ENCODE results near the gene ADPRHL1. TPM values are rescaled to one million over a fixed set of nuclear protein-coding genes. Genes with fewer than 3 reads are reported as not detected.

ADPRHL1 gene
- total RNA-seq, 1 experiment from 2014 or later: 11.5 TPM

GRCh38 chr13:113428469-113428865, 24.8 kb downstream of the ADPRHL1 start:
- Histone ChIP-seq H3K4me3 (no peak overlapping the region), H3K27ac (peak overlapping the region; percentile 55; the same call in 1 of the 2 replicates), H3K9me2 (ENCODE audit: insufficient read depth) (no peaks in the 10 kb centered on the region), H4K20me1 (ENCODE audit: insufficient read depth) (no peaks in the 10 kb centered on the region), H3K4me1 (replicated peaks; ENCODE audit: insufficient read depth) (peaks cover 22% of the 10 kb centered on the region), H2AFZ (no peak overlapping the region), H3F3A (ENCODE audit: insufficient read depth, low read depth) (peaks cover 7% of the 10 kb centered on the region; the same call in 1 of the 2 replicates), H3K27me3 (ENCODE audit: insufficient read depth, low read depth) (no peaks in the 10 kb centered on the region), H3K9me3 (ENCODE audit: insufficient read depth, low read depth) (no peaks in the 10 kb centered on the region), H3K36me3 (ENCODE audit: low read depth) (no peaks in the 10 kb centered on the region), H3K4me2 (peak overlapping the region; percentile 65), H3K79me2 (ENCODE audit: low read depth) (no peaks in the 10 kb centered on the region)
- ChIA-PET POLR2A (ENCODE audit: unreplicated experiment) (no interaction called here), CTCF (interaction anchor here (0.6 kb wide), 1 partner anchor 134 kb away, joined by 3 read pairs; no protein-coding TSS in a partner anchor)
- intact Hi-C loops (cut with micrococcal nuclease; ENCODE audit: unreplicated experiment): no loop called here
- TF ChIP-seq CTCF (conservative IDR thresholded peaks at IDR 0.05) (no peak), EZH2 (IDR thresholded peaks at IDR 0.05; ENCODE audit: low read depth) (no peak)
- no TSS peak for BruUV-seq (replicated peaks)
- no peak for DNase-seq

GRCh38 chr13:113427562-113428468, 25.5 kb downstream of the ADPRHL1 start:
- Histone ChIP-seq H3K9me2 (ENCODE audit: insufficient read depth) (no peaks in the 10 kb centered on the region), H4K20me1 (ENCODE audit: insufficient read depth) (no peaks in the 10 kb centered on the region), H3K4me1 (replicated peaks; ENCODE audit: insufficient read depth) (peaks cover 22% of the 10 kb centered on the region), H3K4me3 (no peak overlapping the region), H2AFZ (0 out of 2 replicates have a peak overlapping the region, but pooled peaks have one; percentile 63), H3K9me3 (ENCODE audit: insufficient read depth, low read depth) (no peaks in the 10 kb centered on the region), H3K79me2 (ENCODE audit: low read depth) (no peaks in the 10 kb centered on the region), H3K27me3 (ENCODE audit: insufficient read depth, low read depth) (no peaks in the 10 kb centered on the region), H3K36me3 (ENCODE audit: low read depth) (no peaks in the 10 kb centered on the region), H3F3A (ENCODE audit: insufficient read depth, low read depth) (peaks cover 7% of the 10 kb centered on the region; the same call in 1 of the 2 replicates), H3K27ac (peak overlapping the region; percentile 55; the same call in 1 of the 2 replicates), H3K4me2 (peak overlapping the region; percentile 65)
- TF ChIP-seq EZH2 (IDR thresholded peaks at IDR 0.05; ENCODE audit: low read depth) (no peak), CTCF (conservative IDR thresholded peaks at IDR 0.05) (no peak)
- POLR2A ChIA-PET (ENCODE audit: unreplicated experiment): no interaction called here
- BruUV-seq (replicated peaks): no TSS peak
- intact Hi-C loops (cut with micrococcal nuclease; ENCODE audit: unreplicated experiment): no loop called here
- DNase-seq: peak; percentile 30 to 58
- CTCF ChIA-PET: interaction anchor here (0.6 to 0.7 kb wide), 2 partner anchors 29 to 134 kb away, joined by 3 to 7 read pairs; no protein-coding TSS in a partner anchor

GRCh38 chr13:113426591-113426986, 26.7 kb downstream of the ADPRHL1 start:
- Histone ChIP-seq H3K79me2 (ENCODE audit: low read depth) (no peaks in the 10 kb centered on the region), H3K4me1 (replicated peaks; ENCODE audit: insufficient read depth) (peaks cover 22% of the 10 kb centered on the region), H3K4me2 (no peak overlapping the region), H3F3A (ENCODE audit: insufficient read depth, low read depth) (peaks cover 7% of the 10 kb centered on the region; the same call in 1 of the 2 replicates), H3K27me3 (ENCODE audit: insufficient read depth, low read depth) (no peaks in the 10 kb centered on the region), H2AFZ (no peak overlapping the region), H4K20me1 (ENCODE audit: insufficient read depth) (no peaks in the 10 kb centered on the region), H3K9me2 (ENCODE audit: insufficient read depth) (no peaks in the 10 kb centered on the region), H3K9me3 (ENCODE audit: insufficient read depth, low read depth) (no peaks in the 10 kb centered on the region), H3K27ac (no peak overlapping the region), H3K4me3 (no peak overlapping the region), H3K36me3 (ENCODE audit: low read depth) (no peaks in the 10 kb centered on the region)
- BruUV-seq (replicated peaks): no TSS peak
- TF ChIP-seq EZH2 (IDR thresholded peaks at IDR 0.05; ENCODE audit: low read depth): no peak
- TF ChIP-seq CTCF (conservative IDR thresholded peaks at IDR 0.05): no peak
- DNase-seq: no peak
- intact Hi-C loops (cut with micrococcal nuclease; ENCODE audit: unreplicated experiment): no loop called here
- CTCF ChIA-PET: no interaction called here
- POLR2A ChIA-PET (ENCODE audit: unreplicated experiment): interaction anchor here (0.6 kb wide), 2 partner anchors 15 to 157 kb away, joined by 3 to 4 read pairs; no protein-coding TSS in a partner anchor
